LNCaP clone FGC (cell line): ENCODE data around the gene NFIA.

ENCODE experiments used
- DNase-seq: peaks from one replicate; pipeline ENCODE4 v3.0.0-alpha.2; 2011; ENCODE audit warnings: low read depth
- H3K4me3 ChIP-seq: 2 replicates; pipeline ENCODE4 v1.5.1; 2011; ENCODE audit warnings: mild to moderate bottlenecking, low read depth, low read length, control low read depth
- TF ChIP-seq, protein P1 (sequence below): IDR thresholded peaks from 2 replicates; pipeline ENCODE4 v1.5.1; 2012; ENCODE audit warnings: mild to moderate bottlenecking; ENCODE audit not compliant: control insufficient read depth, insufficient read depth; ENCODE audit errors: extremely low read depth

Gene NFIA

DNA sequence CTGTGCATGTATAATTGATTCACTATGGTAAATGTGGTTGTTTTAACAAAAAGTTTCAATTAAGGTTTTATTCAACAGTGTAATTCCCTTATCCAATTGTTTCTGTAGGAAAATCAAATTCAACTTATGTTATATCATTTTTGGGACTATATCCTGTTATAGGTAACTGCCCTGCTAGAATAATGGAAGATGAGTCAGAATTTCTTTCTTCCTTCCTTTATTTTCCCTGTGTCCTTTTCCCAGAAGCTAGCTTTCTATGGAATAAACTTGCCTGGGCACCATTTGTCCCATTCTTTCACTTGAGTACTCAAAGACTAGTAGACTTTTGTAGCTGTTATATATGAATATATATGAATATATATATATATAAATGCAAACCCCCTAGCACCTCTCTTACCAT lies 341.3 kb downstream of the NFIA start:
- H3K4me3 ChIP-seq: no peak overlapping the region
- TF ChIP-seq, protein P1, sequence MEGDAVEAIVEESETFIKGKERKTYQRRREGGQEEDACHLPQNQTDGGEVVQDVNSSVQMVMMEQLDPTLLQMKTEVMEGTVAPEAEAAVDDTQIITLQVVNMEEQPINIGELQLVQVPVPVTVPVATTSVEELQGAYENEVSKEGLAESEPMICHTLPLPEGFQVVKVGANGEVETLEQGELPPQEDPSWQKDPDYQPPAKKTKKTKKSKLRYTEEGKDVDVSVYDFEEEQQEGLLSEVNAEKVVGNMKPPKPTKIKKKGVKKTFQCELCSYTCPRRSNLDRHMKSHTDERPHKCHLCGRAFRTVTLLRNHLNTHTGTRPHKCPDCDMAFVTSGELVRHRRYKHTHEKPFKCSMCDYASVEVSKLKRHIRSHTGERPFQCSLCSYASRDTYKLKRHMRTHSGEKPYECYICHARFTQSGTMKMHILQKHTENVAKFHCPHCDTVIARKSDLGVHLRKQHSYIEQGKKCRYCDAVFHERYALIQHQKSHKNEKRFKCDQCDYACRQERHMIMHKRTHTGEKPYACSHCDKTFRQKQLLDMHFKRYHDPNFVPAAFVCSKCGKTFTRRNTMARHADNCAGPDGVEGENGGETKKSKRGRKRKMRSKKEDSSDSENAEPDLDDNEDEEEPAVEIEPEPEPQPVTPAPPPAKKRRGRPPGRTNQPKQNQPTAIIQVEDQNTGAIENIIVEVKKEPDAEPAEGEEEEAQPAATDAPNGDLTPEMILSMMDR: no peak
- no peak for DNase-seq

DNA sequence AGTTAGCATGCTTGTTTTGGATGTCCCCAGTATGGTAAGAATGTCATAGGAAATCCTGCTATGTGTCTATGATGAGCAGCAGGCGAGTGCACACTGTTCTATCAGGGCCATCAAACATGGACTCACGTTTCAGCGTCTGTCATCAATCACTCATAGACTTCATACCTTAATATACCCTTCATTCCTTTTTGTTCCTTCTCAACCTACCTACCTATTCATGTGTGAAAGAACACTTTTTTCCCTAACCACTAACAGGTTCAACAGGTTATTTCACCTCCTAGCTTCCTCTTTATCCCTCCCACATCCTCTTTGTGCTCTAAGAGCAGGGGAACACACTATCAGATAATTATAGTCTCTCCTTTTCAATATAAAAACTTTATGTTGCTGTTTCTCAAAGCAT lies 342.0 kb downstream of the NFIA start:
- H3K4me3 ChIP-seq: no peak overlapping the region
- peak; percentile 70 for DNase-seq
- TF ChIP-seq, protein P1: no peak

DNA sequence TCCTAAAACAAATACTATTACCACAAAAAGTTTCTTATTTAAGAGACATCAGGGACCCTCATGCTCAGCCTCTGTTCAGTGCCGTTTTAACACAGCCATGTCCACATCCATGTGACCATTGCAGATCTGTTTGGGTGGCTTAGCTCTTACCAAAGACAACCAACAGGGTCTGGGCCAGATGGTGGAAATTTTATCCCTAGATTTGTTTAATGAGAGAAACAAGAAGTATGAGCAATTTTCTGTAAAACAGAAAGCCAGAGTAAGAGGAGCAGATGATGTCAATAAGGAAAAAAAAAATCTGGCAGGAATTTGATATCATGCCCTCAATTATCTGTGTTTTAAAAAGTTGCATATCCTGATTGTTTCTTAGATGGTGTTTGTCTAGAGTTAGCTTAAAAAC lies 342.7 kb downstream of the NFIA start:
- no peak overlapping the region for H3K4me3 ChIP-seq
- DNase-seq: no peak
- TF ChIP-seq, protein P1: no peak

DNA sequence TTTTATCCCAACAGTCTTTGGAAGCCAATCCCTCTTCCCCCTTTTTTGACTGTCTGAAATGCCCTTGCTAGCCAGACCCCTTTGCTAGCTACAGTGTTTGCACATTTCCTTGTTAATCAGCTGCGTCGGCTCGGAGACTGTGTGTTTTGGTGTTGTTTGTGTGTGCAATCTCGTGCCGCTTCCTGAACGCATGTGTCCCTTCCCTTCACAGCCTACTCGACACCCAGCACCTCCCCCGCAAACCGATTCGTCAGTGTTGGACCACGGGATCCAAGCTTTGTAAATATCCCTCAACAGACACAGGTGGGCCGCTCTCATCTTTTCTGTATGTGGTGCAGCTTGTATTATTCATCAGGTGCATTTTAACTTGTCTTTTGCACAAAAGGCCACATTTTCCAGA lies 343.9 kb downstream of the NFIA start:
- TF ChIP-seq, protein P1: no peak
- H3K4me3 ChIP-seq: no peak overlapping the region
- DNase-seq: no peak

DNA sequence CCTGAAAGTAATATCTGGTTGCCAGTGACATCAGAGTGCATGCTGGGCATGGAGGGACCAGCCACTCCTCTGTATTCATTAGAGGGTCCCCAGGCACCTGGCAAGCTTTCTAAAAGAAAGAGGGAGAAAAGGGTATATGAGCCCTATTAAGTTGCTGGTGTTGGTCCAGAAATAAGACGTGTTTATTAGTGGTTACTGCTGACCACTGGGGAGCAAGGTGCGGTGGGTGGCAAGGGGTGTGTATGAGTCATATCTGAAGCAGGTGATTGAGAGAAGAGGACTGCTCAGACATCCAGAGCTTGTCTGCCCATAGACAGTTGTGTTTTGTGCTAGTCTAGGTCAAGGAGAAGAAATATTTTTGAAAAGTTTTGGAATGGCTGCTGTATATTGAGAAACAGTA lies 344.5 kb downstream of the NFIA start:
- H3K4me3 ChIP-seq: no peak overlapping the region
- TF ChIP-seq, protein P1: no peak
- no peak for DNase-seq

DNA sequence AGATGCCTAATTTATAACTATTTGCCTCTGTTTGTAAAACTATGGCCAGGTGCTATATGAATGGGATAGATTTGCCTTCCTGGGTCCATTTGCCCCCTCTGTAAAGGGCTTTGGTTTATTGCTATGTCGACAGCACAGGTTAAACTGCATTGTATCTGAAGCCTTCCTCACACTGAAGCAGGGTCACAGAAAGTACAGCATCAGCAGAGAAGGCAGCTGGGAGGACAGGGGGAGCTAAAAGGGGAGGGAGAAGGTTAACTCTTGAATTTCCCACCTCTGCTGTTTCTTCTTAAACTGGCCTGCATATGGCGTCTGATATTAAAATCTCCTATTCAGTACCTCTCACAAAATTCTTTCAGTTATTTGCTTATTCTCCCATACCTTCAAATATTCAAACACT lies 345.1 kb downstream of the NFIA start:
- TF ChIP-seq, protein P1: no peak
- H3K4me3 ChIP-seq: no peak overlapping the region
- no peak for DNase-seq

DNA sequence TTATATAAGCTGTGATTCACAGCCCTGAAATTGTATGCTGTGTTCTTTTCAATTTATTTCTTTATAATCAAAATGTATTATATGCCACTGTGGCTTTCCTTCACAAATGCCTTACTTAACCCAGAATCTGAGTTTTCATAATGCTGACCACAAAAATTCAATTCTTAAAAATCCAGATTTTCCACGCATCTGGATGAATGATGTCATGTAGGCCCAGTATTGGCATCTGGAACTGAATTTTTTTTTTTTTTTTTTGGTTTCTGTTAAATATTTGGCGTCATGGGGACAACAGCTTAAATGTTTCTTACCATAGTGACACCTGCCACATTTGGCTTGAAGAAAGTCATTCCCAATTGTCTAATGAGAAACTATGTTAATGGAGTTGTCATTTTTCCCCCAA lies 345.8 kb downstream of the NFIA start:
- no peak overlapping the region for H3K4me3 ChIP-seq
- no peak for DNase-seq
- TF ChIP-seq, protein P1: no peak
